TTC549 (cell line): Measurements from ENCODE around the gene ZBTB16.

ENCODE experiments used
- FAIRE-seq: peaks from 2 replicates; lab custom pipeline; 2012; peaks lifted over from hg19 to GRCh38; lab: Jason Lieb, UNC

The ZBTB16 gene, protein sequence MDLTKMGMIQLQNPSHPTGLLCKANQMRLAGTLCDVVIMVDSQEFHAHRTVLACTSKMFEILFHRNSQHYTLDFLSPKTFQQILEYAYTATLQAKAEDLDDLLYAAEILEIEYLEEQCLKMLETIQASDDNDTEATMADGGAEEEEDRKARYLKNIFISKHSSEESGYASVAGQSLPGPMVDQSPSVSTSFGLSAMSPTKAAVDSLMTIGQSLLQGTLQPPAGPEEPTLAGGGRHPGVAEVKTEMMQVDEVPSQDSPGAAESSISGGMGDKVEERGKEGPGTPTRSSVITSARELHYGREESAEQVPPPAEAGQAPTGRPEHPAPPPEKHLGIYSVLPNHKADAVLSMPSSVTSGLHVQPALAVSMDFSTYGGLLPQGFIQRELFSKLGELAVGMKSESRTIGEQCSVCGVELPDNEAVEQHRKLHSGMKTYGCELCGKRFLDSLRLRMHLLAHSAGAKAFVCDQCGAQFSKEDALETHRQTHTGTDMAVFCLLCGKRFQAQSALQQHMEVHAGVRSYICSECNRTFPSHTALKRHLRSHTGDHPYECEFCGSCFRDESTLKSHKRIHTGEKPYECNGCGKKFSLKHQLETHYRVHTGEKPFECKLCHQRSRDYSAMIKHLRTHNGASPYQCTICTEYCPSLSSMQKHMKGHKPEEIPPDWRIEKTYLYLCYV

DNA sequence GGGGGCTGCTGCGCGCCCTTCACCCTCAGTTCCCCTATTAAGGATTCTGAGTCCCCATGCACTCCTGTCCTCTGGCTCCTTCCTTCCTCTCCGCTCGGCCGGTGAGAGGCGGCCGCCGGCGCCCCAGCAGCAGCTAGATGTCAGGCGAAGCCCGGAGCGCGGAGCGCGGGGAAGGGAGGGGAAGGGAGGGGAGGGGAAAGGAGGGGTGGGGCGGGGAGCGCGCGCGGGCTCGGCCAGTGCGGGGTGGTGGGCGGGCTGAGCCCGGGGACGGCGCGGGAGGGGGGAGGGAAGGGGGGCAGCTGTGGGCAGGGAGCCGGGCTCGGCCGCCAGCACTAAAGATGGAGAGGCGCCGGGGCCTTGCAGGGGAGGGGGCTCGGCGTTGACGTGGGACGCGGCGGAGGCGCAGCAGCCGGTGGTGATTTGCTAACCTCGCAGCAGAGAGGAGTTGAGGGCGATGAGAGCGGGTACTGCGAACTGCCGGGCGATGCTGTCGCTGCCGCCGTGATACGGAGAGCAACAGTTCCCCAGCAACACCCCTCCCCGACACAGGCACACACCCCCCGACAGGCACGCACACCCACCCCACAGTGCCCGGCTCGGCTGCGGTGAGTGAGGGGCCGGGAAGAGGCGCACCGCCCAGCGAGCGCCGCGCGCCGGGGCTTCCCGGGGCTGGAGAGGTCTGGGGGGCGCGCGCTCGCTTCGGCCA is at the start of gene ZBTB16:
Gene ZBTB16 (plus strand): TSS at position 434 of the 706 bp plus-strand sequence. CDS start 3,590 bp downstream, outside the sequence.
- no peak for FAIRE-seq

DNA sequence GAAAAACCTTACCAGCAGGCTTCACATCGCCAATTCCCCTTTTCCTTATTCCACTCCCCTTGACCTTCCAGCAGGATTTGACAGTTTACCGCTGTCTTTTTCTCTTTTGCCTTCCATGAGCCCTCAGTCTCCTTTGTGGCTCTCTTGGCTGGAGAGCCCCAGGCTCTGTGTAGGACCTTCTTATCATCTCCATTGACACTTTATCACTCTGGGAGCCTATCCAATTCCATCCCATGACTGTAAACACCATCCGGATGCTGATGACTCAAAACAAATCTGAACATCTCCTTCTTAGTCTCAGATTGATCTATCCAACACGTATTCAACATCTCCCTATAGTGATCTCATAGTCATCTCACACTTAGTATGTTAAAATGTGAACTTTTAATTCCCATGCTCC is 48.6 kb upstream of the ZBTB16 start:
- FAIRE-seq, result no peak

- FAIRE-seq, result no peak
Observed at GRCh38 chr11:114011443-114011842, 48.1 kb upstream of the ZBTB16 start.

GRCh38 chr11:114015117-114015516 is 44.4 kb upstream of the ZBTB16 start:
- no peak for FAIRE-seq

DNA sequence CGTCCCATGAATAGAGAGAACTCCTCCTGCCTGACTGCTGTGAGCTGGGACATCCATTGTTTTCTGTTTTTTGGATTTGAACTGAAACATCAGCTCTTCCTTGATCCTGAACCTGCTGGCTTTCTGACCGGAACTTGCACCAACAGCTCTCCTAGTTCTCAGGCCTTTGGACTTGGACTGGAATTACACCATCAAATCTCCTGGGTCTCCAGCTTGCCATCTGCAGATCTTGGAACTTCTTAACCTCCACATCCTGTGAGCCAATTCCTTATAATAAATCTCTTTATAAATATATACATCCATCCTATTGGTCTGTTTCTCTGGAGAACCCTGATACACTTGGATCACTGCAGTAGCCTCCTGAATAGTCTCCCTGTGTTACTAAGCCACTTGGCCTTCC is 42.5 kb upstream of the ZBTB16 start:
- FAIRE-seq, result no peak

DNA sequence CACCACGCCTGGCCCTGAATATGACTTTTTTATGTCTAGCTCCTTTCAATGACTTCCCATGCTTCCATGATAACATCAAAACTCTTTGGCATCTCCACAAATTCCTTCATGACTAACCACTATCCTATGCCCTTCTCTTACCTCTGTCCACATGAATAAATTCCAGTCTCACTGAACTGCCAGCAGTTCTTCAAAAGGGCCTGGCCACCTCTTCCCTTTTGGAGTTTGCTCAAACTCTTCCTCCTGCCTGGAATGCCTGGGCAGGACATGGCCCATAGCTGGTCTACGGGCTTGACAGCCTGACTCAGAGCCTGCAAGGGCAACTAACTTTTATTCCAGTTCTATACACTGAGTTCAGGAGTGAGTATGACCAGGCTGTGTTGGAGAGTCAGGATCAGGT is 41.8 kb upstream of the ZBTB16 start:
- no peak for FAIRE-seq

- FAIRE-seq, result no peak
Observed at GRCh38 chr11:114019046-114019445, 40.5 kb upstream of the ZBTB16 start.

DNA sequence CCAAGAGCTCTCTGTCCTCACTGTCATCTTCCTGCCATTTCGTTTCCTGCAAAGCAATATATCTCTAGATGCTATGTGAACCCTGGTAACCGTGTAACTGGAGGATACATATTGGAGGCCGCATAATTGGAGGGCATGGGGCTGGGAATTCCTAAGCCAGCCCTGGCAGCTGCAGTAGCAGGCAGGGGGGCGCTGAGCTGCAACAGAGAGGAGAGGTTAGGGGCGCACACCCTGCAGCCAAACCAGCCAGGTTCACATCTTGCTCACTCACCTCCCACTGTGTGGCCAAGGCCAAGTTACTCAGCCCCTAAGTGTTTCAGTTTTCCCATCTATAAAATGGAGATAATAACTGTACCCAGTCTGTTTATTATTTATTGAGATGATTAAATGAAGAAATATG is 39.9 kb upstream of the ZBTB16 start:
- FAIRE-seq, result no peak

DNA sequence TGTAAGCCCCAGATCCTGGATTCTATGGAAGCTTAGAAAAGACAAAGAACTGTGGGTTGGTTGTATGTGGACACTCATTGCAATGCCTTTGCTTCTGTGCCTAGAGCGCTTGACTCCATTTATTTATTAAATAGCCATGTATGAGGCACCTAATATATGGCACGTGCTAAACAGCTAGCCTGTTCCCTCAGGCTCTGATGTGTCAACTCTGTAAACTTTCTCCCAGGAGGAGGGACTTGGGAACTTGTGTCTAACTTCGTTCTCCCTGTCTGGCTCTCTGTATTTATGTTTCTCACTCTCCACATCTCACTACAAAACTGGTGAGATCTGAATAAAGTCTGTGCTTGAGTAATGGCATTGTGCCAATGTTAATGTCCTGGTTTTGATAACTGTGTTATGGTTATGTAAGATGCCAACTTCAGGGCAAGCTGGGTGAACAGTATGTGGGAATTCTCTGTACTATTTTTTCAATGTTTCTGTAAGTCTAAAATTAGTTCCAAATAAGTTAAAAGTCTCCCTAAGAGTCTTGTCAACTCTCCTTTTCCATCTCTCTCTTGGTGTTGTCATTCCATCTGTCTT is 34.1 kb upstream of the ZBTB16 start:
- no peak for FAIRE-seq

- FAIRE-seq, result no peak
Observed at GRCh38 chr11:114026355-114026754, 33.2 kb upstream of the ZBTB16 start.

GRCh38 chr11:114027391-114027790 is 32.1 kb upstream of the ZBTB16 start:
- no peak for FAIRE-seq

DNA sequence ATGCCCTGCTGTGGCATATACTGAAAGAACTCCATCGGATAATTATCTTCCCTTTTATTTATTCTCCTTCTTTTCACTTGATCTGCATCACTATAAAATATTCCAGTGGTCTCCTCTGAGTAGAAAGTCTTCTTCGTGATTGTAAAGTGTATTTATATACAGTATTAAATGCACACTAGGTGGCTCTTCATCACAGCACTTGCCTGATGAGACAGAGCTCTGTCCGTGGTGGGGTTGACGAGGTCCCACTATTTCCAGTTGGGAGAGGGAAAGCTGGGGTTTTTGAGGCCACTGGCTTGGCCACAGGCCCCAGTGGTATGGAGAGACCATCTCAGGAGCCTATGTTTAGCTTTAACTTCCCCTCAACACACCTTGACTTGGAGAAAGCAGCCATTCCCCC is 31.6 kb upstream of the ZBTB16 start:
- no peak for FAIRE-seq

DNA sequence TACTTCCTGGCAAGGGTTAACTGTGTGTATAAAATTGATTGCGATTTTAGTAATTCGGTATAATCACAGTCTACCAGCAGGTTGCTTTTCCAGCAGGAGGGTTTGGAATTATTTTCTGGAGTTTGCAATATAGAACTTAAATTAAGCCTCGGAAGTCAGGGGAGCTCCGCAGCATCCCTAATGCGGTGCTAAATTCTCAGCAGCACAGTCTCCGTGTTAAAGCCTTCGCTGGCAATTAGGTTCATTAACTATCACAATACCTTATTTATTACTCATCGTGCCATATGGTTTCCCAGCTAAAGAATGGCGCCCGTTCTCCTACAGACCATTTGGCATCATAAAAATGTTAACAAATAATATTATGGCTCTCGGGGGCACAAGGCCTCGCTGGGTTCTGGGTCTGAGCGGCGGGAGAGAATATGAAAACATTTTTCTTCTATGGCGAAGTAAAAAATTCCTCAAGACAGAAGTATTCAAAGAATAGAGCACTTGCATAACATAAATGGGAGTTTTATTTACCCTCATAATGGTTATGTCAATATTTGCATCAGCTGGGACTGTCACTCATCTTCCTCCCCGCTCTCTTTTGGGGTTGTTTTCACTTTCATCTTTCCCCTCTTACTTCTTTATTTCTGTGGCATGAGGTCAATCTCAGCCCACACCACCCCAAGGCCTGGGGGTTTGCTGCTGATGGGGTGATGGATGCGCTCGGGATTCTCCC is 28.1 kb upstream of the ZBTB16 start:
- no peak for FAIRE-seq

DNA sequence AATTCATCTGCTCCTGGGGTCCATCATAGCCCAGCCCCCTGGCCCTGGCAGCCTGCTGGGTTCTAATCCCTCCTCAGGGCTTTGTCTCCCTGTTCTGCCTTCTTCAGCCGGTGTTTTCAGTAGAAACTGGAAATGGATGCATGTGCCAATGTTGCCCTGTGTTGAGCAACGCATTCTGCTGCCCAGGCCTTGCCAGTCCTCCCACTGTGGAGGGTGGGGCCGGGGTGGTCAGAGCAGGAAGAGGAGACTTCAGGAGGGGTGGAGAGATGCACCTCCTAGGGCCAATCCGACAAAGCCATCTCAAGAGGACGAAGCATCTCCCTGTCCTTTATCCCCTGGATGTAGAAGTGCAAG is 27.6 kb upstream of the ZBTB16 start:
- no peak for FAIRE-seq

- no peak for FAIRE-seq
Observed at GRCh38 chr11:114033066-114033465, 26.4 kb upstream of the ZBTB16 start.

DNA sequence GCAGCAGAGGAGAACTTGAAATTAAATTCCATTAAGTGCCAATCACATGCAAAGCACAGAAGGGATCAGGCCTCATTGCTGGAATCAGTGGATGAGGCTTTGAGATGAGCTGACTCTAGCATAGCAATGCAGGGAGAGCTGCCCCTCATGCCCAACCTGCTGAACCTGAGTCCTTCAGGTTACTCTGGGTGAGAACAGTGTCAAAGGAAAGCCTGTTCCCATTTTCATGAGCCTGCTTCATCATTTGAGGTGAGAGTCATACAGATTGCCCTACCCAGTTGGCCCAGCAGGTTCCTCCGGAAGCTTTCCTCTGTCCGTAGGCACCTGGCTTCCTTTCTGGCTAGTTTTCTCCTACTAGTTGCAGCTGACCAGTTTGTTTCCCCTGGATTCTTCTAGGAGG is 25.9 kb upstream of the ZBTB16 start:
- FAIRE-seq, result no peak

DNA sequence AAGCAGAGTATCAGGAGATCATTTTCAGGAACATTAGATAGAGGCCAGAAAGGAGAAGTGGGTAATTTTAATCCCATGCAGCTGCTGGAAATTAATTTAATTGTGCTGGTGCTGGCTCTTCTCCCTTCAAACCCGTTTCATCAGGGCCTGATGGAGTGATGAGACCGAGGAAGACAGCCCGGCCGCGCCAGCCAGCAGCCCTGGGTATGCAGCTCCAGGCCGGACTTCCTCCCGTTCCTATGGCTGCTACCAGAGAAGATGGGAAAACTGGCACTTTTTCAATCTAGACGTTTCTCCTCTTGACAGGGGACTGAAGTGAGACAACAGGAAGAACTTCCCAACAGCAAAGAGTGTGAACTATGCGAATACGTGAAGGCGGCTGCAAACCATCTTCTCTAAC is 24.6 kb upstream of the ZBTB16 start:
- FAIRE-seq, result no peak

- no peak for FAIRE-seq
Observed at GRCh38 chr11:114036147-114036811, 23.2 kb upstream of the ZBTB16 start.

- no peak for FAIRE-seq
Observed at GRCh38 chr11:114036958-114037357, 22.6 kb upstream of the ZBTB16 start.

GRCh38 chr11:114039551-114039950 is 20.0 kb upstream of the ZBTB16 start:
- no peak for FAIRE-seq

DNA sequence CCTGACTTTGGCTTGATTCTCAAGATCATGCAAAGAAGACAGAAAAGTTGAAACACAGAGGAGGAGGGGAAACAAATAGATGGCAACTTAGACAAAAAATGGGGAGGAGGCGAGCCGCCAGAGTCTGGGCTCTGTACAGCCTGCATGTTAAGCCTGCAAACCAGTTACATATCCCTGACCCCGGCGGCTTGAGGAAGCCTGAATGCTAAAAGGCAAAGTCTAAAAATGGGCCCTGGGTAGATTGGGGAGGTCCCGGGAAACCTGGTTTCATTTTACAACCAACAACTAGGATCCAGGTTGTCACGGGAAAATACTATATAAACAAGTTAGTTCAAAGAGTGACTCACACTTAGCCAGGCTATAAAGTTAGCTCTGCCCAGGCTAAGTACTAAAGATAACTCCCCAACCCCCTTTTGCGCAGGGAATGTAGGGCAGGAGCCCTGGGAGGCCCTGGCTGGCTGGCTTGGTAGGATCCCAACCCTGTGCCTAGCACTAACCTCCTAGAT is 18.8 kb upstream of the ZBTB16 start:
- FAIRE-seq, result no peak

GRCh38 chr11:114042234-114042633 is 17.3 kb upstream of the ZBTB16 start:
- FAIRE-seq, result no peak
